IPS-18a (cell line): Measurements from ENCODE around the gene FBXO28.

Experiments used
- H3K27ac ChIP-seq: one replicate; pipeline ENCODE4 v1.5.1; 2013; ENCODE audit warnings: low read length
- H3K27me3 ChIP-seq: one replicate; pipeline ENCODE4 v1.6.1; 2013; ENCODE audit warnings: mild to moderate bottlenecking, low read length; ENCODE audit not compliant: control insufficient read depth, insufficient read depth
- H3K36me3 ChIP-seq: one replicate; pipeline ENCODE4 v1.6.1; 2013; ENCODE audit warnings: low read depth, low read length; ENCODE audit not compliant: control insufficient read depth
- H3K4me1 ChIP-seq: one replicate; pipeline ENCODE4 v1.6.1; 2013; ENCODE audit warnings: low read depth, low read length; ENCODE audit not compliant: control insufficient read depth
- H3K4me3 ChIP-seq: one replicate; pipeline ENCODE4 v1.5.1; 2013; ENCODE audit warnings: low read length
- H3K9ac ChIP-seq: one replicate; pipeline ENCODE4 v1.6.1; 2013; ENCODE audit warnings: mild to moderate bottlenecking, low read length, moderate library complexity
- H3K9me3 ChIP-seq: one replicate; pipeline ENCODE4 v1.6.1; 2013; ENCODE audit warnings: low read depth, low read length; ENCODE audit not compliant: control insufficient read depth

The FBXO28 gene

GRCh38 chr1:224096773-224097172 lies 17.1 kb upstream of the FBXO28 start:
- Histone ChIP-seq H3K4me3 (no peak overlapping the region), H3K9ac (no peak overlapping the region), H3K36me3 (no peaks in the 10 kb centered on the region), H3K9me3 (no peaks in the 10 kb centered on the region), H3K27me3 (no peaks in the 10 kb centered on the region), H3K27ac (no peak overlapping the region), H3K4me1 (no peaks in the 10 kb centered on the region)

- Histone ChIP-seq H3K9ac (no peak overlapping the region), H3K9me3 (no peaks in the 10 kb centered on the region), H3K4me1 (no peaks in the 10 kb centered on the region), H3K4me3 (no peak overlapping the region), H3K27ac (no peak overlapping the region), H3K36me3 (no peaks in the 10 kb centered on the region), H3K27me3 (no peaks in the 10 kb centered on the region)
Measured at GRCh38 chr1:224098007-224098406, 15.9 kb upstream of the FBXO28 start.

- Histone ChIP-seq H3K27ac (no peak overlapping the region), H3K36me3 (no peaks in the 10 kb centered on the region), H3K4me3 (no peak overlapping the region), H3K4me1 (no peaks in the 10 kb centered on the region), H3K9me3 (no peaks in the 10 kb centered on the region), H3K9ac (no peak overlapping the region), H3K27me3 (no peaks in the 10 kb centered on the region)
Measured at GRCh38 chr1:224106568-224107281, 7.2 kb upstream of the FBXO28 start.

- Histone ChIP-seq H3K27me3 (no peaks in the 10 kb centered on the region), H3K9me3 (no peaks in the 10 kb centered on the region), H3K4me1 (no peaks in the 10 kb centered on the region), H3K9ac (no peak overlapping the region), H3K27ac (no peak overlapping the region), H3K36me3 (no peaks in the 10 kb centered on the region), H3K4me3 (no peak overlapping the region)
Measured at GRCh38 chr1:224107282-224107625, 6.7 kb upstream of the FBXO28 start.

- Histone ChIP-seq H3K9ac (no peak overlapping the region), H3K4me1 (peaks cover 5% of the 10 kb centered on the region)
Measured at GRCh38 chr1:224108991-224109390, 4.9 kb upstream of the FBXO28 start.

GRCh38 chr1:224109981-224110380 lies 3.9 kb upstream of the FBXO28 start:
- Histone ChIP-seq H3K4me3 (no peak overlapping the region), H3K36me3 (no peaks in the 10 kb centered on the region), H3K27me3 (no peaks in the 10 kb centered on the region), H3K9me3 (no peaks in the 10 kb centered on the region), H3K9ac (no peak overlapping the region), H3K27ac (no peak overlapping the region), H3K4me1 (peaks cover 5% of the 10 kb centered on the region)

More at GRCh38 chr1:224108991-224109390, 4.9 kb upstream of the FBXO28 start:
- no peak overlapping the region for H3K4me3 ChIP-seq
- H3K27me3 ChIP-seq, result no peaks in the 10 kb centered on the region
- H3K9me3 ChIP-seq, result no peaks in the 10 kb centered on the region
- no peaks in the 10 kb centered on the region for H3K36me3 ChIP-seq
- H3K27ac ChIP-seq, result no peak overlapping the region

GRCh38 chr1:224113005-224113404 lies 906 bp upstream of the FBXO28 start:
- Histone ChIP-seq H3K27me3 (no peaks in the 10 kb centered on the region), H3K27ac (no peak overlapping the region), H3K36me3 (no peaks in the 10 kb centered on the region), H3K9me3 (no peaks in the 10 kb centered on the region), H3K4me3 (no peak overlapping the region), H3K9ac (no peak overlapping the region), H3K4me1 (peaks cover 17% of the 10 kb centered on the region)

- H3K4me1 ChIP-seq, result peaks cover 17% of the 10 kb centered on the region
- peak overlapping the region; percentile 89 for H3K4me3 ChIP-seq
- H3K9me3 ChIP-seq, result no peaks in the 10 kb centered on the region
- no peak overlapping the region for H3K9ac ChIP-seq
- H3K27me3 ChIP-seq, result no peaks in the 10 kb centered on the region
- H3K36me3 ChIP-seq, result peaks cover 2% of the 10 kb centered on the region
- H3K27ac ChIP-seq, result no peak overlapping the region
Measured at GRCh38 chr1:224113545-224113917, 380 bp upstream of the FBXO28 start.

- no peaks in the 10 kb centered on the region for H3K9me3 ChIP-seq
- H3K27ac ChIP-seq, result peak overlapping the region; percentile 77
Measured at GRCh38 chr1:224114787-224115175, 870 bp downstream of the FBXO28 start.

GRCh38 chr1:224116131-224116530 lies 2.2 kb downstream of the FBXO28 start:
- H3K9me3 ChIP-seq, result no peaks in the 10 kb centered on the region
- H3K4me1 ChIP-seq, result peaks cover 17% of the 10 kb centered on the region
- no peak overlapping the region for H3K27ac ChIP-seq
- no peaks in the 10 kb centered on the region for H3K27me3 ChIP-seq
- peak overlapping the region; percentile 89 for H3K4me3 ChIP-seq
- no peak overlapping the region for H3K9ac ChIP-seq
- peaks cover 5% of the 10 kb centered on the region for H3K36me3 ChIP-seq

More at GRCh38 chr1:224114787-224115175, 870 bp downstream of the FBXO28 start:
- Histone ChIP-seq H3K36me3 (peaks cover 5% of the 10 kb centered on the region), H3K4me3 (peak overlapping the region; percentile 89), H3K9ac (peak overlapping the region; percentile 90), H3K27me3 (no peaks in the 10 kb centered on the region), H3K4me1 (peaks cover 17% of the 10 kb centered on the region)

- Histone ChIP-seq H3K4me3 (no peak overlapping the region), H3K9ac (no peak overlapping the region), H3K27me3 (no peaks in the 10 kb centered on the region), H3K9me3 (no peaks in the 10 kb centered on the region), H3K36me3 (peaks cover 5% of the 10 kb centered on the region), H3K27ac (no peak overlapping the region), H3K4me1 (peaks cover 13% of the 10 kb centered on the region)
Measured at GRCh38 chr1:224118688-224119087, 4.8 kb downstream of the FBXO28 start.

- Histone ChIP-seq H3K9me3 (no peaks in the 10 kb centered on the region), H3K4me3 (no peak overlapping the region), H3K36me3 (peaks cover 10% of the 10 kb centered on the region), H3K27ac (no peak overlapping the region), H3K27me3 (no peaks in the 10 kb centered on the region), H3K4me1 (no peaks in the 10 kb centered on the region), H3K9ac (no peak overlapping the region)
Measured at GRCh38 chr1:224123136-224123535, 9.2 kb downstream of the FBXO28 start.
